Tibial nerve (tissue), 4 donors: ENCODE data around the gene DPP10.

Experiments
- EP300 ChIP-seq, 2 donors: sonication (generic); formaldehyde crosslinking; IDR thresholded peaks; one replicate each; pipeline ENCODE4 v1.6.1; 2017; ENCODE audit warnings: antibody characterized with exemption in 2 of 2, mild to moderate bottlenecking in 1 of 2
- POLR2A ChIP-seq, 2 donors: fragments of 450-650 bp; IDR thresholded peaks; one replicate each; pipeline ENCODE4 v1.6.1; 2017; ENCODE audit warnings: antibody characterized with exemption in 2 of 2, mild to moderate bottlenecking in 2 of 2, moderate library complexity in 2 of 2
- TF ChIP-seq, protein P1 (sequence below), 5 experiments: fragments of 200-600 bp in 3 of 5; fragments of 450-650 bp in 2 of 5; sonication (generic) in 3 of 5; IDR thresholded peaks; one replicate each; pipeline ENCODE4 v1.5.1; 2016 to 2019; ENCODE audit warnings: antibody characterized with exemption in 5 of 5, mild to moderate bottlenecking in 3 of 5, moderate library complexity in 2 of 5

DNA sequence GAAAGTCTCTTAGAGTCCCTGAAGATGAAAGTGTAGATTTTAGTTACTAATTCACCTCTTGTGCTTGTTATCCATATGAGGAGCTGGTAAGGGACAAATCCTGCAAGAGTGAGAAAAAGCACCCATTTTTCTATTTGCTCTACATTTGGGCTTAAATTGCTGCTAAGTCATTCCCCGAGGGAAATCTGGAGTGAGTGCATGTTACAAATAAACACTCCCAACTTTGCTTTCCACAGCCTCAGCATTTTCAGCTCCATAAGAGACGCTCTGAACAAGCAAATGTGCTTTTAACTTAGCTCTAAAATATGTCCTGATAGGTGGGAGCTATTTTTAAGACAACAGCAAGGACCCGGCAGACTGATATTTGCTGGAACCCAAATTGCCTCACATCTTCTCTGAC, 126.7 kb downstream of the DPP10 start:
- TF ChIP-seq, protein P1, sequence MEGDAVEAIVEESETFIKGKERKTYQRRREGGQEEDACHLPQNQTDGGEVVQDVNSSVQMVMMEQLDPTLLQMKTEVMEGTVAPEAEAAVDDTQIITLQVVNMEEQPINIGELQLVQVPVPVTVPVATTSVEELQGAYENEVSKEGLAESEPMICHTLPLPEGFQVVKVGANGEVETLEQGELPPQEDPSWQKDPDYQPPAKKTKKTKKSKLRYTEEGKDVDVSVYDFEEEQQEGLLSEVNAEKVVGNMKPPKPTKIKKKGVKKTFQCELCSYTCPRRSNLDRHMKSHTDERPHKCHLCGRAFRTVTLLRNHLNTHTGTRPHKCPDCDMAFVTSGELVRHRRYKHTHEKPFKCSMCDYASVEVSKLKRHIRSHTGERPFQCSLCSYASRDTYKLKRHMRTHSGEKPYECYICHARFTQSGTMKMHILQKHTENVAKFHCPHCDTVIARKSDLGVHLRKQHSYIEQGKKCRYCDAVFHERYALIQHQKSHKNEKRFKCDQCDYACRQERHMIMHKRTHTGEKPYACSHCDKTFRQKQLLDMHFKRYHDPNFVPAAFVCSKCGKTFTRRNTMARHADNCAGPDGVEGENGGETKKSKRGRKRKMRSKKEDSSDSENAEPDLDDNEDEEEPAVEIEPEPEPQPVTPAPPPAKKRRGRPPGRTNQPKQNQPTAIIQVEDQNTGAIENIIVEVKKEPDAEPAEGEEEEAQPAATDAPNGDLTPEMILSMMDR (IDR thresholded peaks at IDR 0.05) = no peak
- TF ChIP-seq POLR2A (IDR thresholded peaks at IDR 0.05) = no peak
- TF ChIP-seq EP300 (IDR thresholded peaks at IDR 0.05) = no peak
